ENCODE results near the gene TAF11L12.
"Not testable (repeated sequence)": the region's sequence is repeated elsewhere in the genome, so short reads cannot be mapped to it uniquely, and the experiment has no call there.

GRCh38 chr5:17594255-17594654, 15.9 kb upstream of the TAF11L12 start, which contains the start of gene TAF11L9:
- not testable (repeated sequence) for TF ChIP-seq CTCF (optimal IDR thresholded peaks at IDR 0.05 in 1 of 3, IDR thresholded peaks at IDR 0.05 in 1 of 3, conservative IDR thresholded peaks at IDR 0.05 in 1 of 3; ENCODE audit: extremely low read depth in 1 of 3, insufficient read depth in 2 of 3, low read length in 3 of 3); EZH2 (IDR thresholded peaks at IDR 0.05; ENCODE audit: low read length)
